HG02759 (cell line): ENCODE results near the gene TRAK1.

ENCODE experiments used
- ATAC-seq: cut with Tn5 transposase; IDR thresholded peaks from one replicate; pipeline ENCODE4 v1.9.1; 2021; ENCODE audit warnings: mild to moderate bottlenecking, moderate library complexity; ENCODE audit not compliant: unreplicated experiment

The TRAK1 gene

GRCh38 chr3:42120866-42121265 is 29.7 kb downstream of the TRAK1 start:
- ATAC-seq, result no peak

DNA sequence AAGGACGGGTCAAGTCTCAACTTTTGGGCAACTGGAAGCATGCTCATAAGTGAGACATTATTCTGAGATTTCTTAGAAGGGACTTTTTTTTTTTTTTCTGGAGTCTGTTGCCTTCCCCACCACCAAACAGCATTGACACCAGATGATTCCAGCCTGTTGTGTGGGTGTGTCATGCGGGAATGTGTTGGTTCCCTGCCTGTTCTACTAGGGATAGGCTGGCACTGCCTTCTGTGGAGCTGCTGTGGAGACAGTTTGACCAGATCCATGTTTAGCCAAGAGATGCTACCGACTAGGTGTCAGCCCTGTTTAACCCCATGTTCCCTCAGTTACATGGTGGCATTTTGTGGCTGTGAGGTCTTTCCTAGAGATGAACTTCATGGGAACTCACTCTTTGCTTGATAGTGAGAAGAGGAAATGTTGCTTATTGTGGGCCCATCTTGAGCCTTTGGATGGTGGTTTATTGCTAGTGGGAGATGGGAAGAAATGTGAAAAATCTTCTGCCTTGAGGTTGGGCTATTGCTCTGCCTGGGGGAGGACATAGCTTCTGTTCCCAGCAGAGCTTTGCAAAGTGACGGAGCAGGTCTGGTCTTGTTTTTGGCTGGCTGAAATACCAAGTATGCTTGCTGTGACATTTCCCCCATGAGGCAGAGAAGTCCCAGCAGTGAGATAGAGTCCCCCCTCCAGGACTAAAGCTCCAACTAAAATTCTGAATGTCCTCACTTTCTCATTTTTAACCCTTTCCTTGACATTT is 31.3 kb downstream of the TRAK1 start:
- ATAC-seq, result peak; percentile 22

GRCh38 chr3:42123012-42123581 is 31.9 kb downstream of the TRAK1 start:
- peak; percentile 42 for ATAC-seq

- no peak for ATAC-seq
Observed at GRCh38 chr3:42123824-42124658, 32.9 kb downstream of the TRAK1 start.

- ATAC-seq, result no peak
Observed at GRCh38 chr3:42127226-42127625, 36.1 kb downstream of the TRAK1 start.

DNA sequence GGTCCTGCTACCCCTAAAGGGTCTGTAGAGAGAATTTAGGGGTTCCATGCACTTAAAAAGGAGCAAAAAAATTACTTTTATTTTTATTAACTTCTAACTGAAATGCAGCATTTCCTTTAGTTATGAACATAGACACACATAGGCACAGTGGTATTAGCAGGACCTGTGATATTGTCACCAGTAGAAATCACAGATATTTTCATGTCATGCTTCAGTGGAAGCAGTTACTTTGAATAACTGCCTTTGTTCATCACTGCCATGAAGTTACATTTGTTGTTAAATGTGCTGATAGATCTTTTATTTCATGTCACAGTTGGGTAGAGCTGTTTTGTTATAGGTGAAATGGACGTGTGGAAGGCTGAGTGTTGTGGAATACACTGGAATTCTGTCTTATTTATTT is 37.4 kb downstream of the TRAK1 start:
- no peak for ATAC-seq

- ATAC-seq, result peak; percentile 60
Observed at GRCh38 chr3:42129014-42129953, 38.1 kb downstream of the TRAK1 start.

- no peak for ATAC-seq
Observed at GRCh38 chr3:42130007-42130328, 38.8 kb downstream of the TRAK1 start.

- no peak for ATAC-seq
Observed at GRCh38 chr3:42130329-42131070, 39.3 kb downstream of the TRAK1 start.

GRCh38 chr3:42133500-42134298 is 42.5 kb downstream of the TRAK1 start:
- ATAC-seq, result no peak

GRCh38 chr3:42134867-42135464 is 43.8 kb downstream of the TRAK1 start:
- no peak for ATAC-seq

- no peak for ATAC-seq
Observed at GRCh38 chr3:42139621-42140453, 48.7 kb downstream of the TRAK1 start.

- ATAC-seq, result no peak
Observed at GRCh38 chr3:42140665-42141203, 49.6 kb downstream of the TRAK1 start.

- no peak for ATAC-seq
Observed at GRCh38 chr3:42143440-42143839, 52.3 kb downstream of the TRAK1 start.

- ATAC-seq, result no peak
Observed at GRCh38 chr3:42144209-42144608, 53.1 kb downstream of the TRAK1 start.

DNA sequence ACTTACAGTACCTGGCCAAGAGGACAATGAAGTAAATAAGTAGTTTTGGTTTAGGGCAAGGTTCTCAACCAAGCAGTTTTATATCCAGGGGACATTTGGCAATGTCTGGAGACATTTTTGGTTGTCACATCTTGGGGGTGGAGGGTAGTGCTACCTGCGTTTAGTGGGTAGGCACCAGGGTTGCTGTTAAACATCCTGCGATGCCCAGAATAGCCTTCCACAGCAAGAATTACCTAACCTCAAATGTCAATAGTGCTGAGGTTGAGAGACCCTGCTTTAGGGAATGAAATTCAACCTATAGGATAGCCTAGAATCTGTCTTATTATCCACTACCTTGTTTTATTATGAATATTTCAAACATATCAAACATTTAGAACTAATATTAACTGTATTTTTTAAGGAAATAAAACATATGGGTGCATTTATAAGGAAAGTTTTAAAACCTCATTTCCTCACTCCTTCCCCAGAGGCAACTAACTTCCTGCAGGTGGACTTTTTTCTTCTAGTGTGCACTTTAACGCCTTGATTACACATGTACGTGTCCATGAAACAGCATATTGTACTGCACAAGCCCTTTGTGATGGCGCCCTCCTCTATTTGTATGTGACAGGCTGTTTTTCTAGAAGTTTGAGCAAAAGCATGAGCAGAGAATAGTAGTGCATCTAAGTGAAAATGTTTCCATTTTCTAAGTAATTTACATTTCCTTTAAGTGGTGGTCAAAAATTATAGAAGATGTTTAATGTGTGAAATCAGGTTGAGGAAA is 57.1 kb downstream of the TRAK1 start:
- ATAC-seq, result no peak

GRCh38 chr3:42148982-42149432 is 57.9 kb downstream of the TRAK1 start:
- no peak for ATAC-seq
